MCF 10A (cell line): ENCODE measurements around the gene ATP5PO. TPM values are rescaled to one million over a fixed set of nuclear protein-coding genes. Genes with fewer than 3 reads are reported as not detected.

Experiments
- BruUV-seq: library from RNA; stranded (reverse); fragments of 400-500 nt; replicated peaks from 2 replicates; lab custom pipeline; 2021; lab: Mats Ljungman, UMichigan
- CTCF ChIA-PET: fragments of 300-600 bp; sonication (Branson Sonifier 250); formaldehyde crosslinking; extraction: SDS; loops from one replicate; lab custom pipeline; 2021; ENCODE audit warnings: antibody characterized with exemption, inconsistent platforms; lab: Yijun Ruan, JAX
- POLR2A ChIA-PET: fragments of 300-600, 350-650 bp; sonication (Branson Sonifier 250); formaldehyde crosslinking; extraction: SDS; loops from one replicate; lab custom pipeline; 2020; ENCODE audit warnings: antibody characterized with exemption, inconsistent platforms; lab: Yijun Ruan, JAX
- DNase-seq: peaks from one replicate; pipeline ENCODE4 v3.0.0-alpha.2; 2018; ENCODE audit not compliant: unreplicated experiment
- H3K27ac Mint-ChIP-seq: one replicate; pipeline ENCODE4 v1.8.0; 2022; ENCODE audit warnings: mild to moderate bottlenecking, low read depth, mixed read lengths; ENCODE audit not compliant: unreplicated experiment
- H3K27me3 Mint-ChIP-seq: one replicate; pipeline ENCODE4 v1.8.0; 2022; ENCODE audit warnings: mixed read lengths; ENCODE audit not compliant: insufficient read depth, unreplicated experiment
- H3K36me3 Mint-ChIP-seq: one replicate; pipeline ENCODE4 v1.8.0; 2022; ENCODE audit warnings: mild to moderate bottlenecking, moderate library complexity, mixed read lengths; ENCODE audit not compliant: insufficient read depth, unreplicated experiment
- H3K4me1 Mint-ChIP-seq: one replicate; pipeline ENCODE4 v1.8.0; 2022; ENCODE audit warnings: mixed read lengths; ENCODE audit not compliant: insufficient read depth, unreplicated experiment
- H3K4me3 Mint-ChIP-seq: one replicate; pipeline ENCODE4 v1.8.0; 2022; ENCODE audit warnings: mild to moderate bottlenecking, moderate library complexity, mixed read lengths; ENCODE audit not compliant: unreplicated experiment
- H3K9me3 Mint-ChIP-seq: one replicate; pipeline ENCODE4 v1.8.0; 2022; ENCODE audit warnings: mixed read lengths; ENCODE audit not compliant: unreplicated experiment
- intact Hi-C: fragments of 100-400 bp; cut with micrococcal nuclease; formaldehyde crosslinking; loops from 2 replicates; pipeline ENCODE4 v1.14.1; 2022
- total RNA-seq: library from RNA; stranded (reverse); gene quantifications from 2 replicates; pipeline ENCODE4 v1.2.3, GENCODE V29; 2022
- TF ChIP-seq, protein P1 (sequence below): fragments of 200-600 bp; IDR thresholded peaks from one replicate; pipeline ENCODE4 v1.8.0; 2022; ENCODE audit warnings: antibody characterized with exemption, mild to moderate bottlenecking; ENCODE audit not compliant: unreplicated experiment

Gene ATP5PO
- total RNA-seq, 1 experiment from 2014 or later: 196 TPM

DNA sequence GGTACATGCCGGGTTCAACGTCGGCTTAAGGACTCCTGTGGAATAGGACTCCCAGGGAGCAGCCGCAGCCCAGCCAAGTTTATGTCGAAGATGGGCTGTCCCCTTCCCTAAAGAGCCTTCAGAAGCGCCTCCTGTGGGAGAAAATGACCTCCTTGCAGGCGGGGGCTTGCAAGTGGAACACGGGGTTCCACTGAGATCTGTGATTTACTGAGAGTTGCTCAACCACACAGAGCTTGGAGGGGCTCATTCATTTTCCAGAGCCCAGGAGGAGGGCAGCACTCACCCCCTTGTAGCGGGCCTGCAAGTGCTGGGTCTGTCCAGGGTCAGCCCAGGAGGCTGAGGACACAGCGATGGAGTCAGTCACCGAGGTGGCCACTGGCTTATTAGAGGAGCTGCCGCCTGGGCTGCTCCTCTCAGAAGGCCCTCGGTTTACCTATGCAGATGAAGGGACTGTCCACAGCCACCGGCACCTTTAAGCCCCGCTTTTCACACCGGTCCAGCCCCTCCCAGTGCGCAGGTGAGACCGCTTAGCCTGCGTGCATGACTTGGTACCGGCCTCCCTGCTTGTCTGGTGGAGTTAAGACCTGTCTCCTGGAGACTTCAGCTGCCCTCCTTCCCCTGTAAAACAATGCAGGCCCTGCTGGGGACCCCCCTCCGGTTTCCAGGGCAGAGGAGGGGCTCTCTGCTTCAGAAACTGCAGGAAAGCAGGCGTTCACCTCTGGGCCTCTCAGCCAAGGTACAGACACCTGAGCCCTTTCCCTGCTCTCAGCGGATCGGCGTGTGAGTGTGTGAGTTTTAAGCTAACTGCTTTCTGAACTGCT lies 57.5 kb downstream of the ATP5PO start:
- intact Hi-C loops: no loop called here
- no peak for DNase-seq
- TF ChIP-seq, protein P1, sequence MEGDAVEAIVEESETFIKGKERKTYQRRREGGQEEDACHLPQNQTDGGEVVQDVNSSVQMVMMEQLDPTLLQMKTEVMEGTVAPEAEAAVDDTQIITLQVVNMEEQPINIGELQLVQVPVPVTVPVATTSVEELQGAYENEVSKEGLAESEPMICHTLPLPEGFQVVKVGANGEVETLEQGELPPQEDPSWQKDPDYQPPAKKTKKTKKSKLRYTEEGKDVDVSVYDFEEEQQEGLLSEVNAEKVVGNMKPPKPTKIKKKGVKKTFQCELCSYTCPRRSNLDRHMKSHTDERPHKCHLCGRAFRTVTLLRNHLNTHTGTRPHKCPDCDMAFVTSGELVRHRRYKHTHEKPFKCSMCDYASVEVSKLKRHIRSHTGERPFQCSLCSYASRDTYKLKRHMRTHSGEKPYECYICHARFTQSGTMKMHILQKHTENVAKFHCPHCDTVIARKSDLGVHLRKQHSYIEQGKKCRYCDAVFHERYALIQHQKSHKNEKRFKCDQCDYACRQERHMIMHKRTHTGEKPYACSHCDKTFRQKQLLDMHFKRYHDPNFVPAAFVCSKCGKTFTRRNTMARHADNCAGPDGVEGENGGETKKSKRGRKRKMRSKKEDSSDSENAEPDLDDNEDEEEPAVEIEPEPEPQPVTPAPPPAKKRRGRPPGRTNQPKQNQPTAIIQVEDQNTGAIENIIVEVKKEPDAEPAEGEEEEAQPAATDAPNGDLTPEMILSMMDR: no peak
- ChIA-PET CTCF (no interaction called here), POLR2A (interaction anchor here (0.7 kb wide), 1 partner anchor 234 kb away, joined by 4 read pairs; no protein-coding TSS in a partner anchor)
- no peak overlapping the region for H3K4me3 Mint-ChIP-seq
- no peaks in the 10 kb centered on the region for H3K27me3 Mint-ChIP-seq
- no peak overlapping the region for H3K27ac Mint-ChIP-seq
- no TSS peak for BruUV-seq
- H3K9me3 Mint-ChIP-seq: no peaks in the 10 kb centered on the region
- H3K36me3 Mint-ChIP-seq: no peaks in the 10 kb centered on the region
- peaks cover 14% of the 10 kb centered on the region for H3K4me1 Mint-ChIP-seq

DNA sequence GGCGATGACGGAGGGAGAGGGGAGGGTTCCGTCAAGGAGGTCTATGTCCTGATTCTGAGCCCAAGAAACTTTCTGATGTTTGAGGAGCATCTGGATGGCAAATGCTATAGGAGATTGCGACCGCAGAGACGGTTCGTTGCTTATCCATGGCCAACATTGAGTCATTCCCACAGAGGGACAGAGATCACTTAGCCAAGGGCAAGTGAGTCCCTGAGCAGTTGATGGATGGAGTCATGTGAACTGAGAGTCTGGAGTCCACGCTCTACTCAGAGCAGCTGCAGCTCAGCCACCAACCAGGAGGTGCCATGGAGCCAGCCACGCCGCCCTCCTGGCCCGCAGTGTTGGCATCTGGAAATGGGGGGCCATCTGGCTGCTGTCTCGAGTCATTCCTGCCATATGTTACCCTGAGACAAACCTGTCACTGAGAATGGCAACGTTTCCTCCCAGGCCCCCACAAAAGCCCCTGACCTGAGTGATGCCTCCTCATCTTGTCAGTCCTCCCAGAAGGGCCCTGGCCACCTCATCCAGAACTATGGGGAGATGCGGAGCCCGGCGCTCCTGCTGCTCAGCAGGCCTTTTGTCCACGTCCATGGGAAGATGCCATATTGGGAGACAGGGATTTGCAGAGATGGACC lies 58.6 kb downstream of the ATP5PO start:
- Mint-ChIP-seq H3K27me3 (no peaks in the 10 kb centered on the region), H3K9me3 (no peaks in the 10 kb centered on the region), H3K27ac (no peak overlapping the region), H3K4me3 (no peak overlapping the region), H3K36me3 (no peaks in the 10 kb centered on the region), H3K4me1 (peaks cover 14% of the 10 kb centered on the region)
- no TSS peak for BruUV-seq
- CTCF ChIA-PET: no interaction called here
- no peak for DNase-seq
- POLR2A ChIA-PET: no interaction called here
- TF ChIP-seq, protein P1: no peak
- intact Hi-C loops: no loop called here

DNA sequence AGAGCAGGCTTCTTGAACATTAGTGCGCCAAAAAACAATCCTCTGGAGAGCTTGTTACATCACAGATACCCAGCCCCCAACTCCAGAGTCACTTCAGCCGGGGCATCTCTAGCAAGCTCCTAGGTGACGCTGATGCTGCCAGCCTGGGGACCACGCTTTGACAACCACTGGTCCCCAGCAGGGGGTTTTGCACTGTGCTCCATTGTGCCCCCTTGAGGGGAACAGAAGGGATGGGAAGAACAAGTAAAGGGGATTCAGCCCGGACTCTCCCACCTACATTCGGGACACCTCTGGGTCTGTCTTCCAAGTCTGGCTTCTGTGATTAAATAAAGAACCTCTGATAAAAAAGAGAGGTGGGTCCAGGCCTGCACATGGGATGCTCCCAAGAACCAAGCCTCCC lies 60.4 kb downstream of the ATP5PO start:
- BruUV-seq: no TSS peak
- H3K27ac Mint-ChIP-seq: no peak overlapping the region
- ChIA-PET POLR2A (interaction anchor here (1.1 to 1.9 kb wide), 6 partner anchors 11 to 60 kb away, joined by 3 to 9 read pairs (median 6); partner anchors contain the start of gene ATP5PO), CTCF (interaction anchor here (0.8 to 1.2 kb wide), 2 partner anchors 17 to 66 kb away, joined by 3 to 4 read pairs; no protein-coding TSS in a partner anchor)
- no peak overlapping the region for H3K4me3 Mint-ChIP-seq
- intact Hi-C loops: no loop called here
- peaks cover 14% of the 10 kb centered on the region for H3K4me1 Mint-ChIP-seq
- no peak for DNase-seq
- TF ChIP-seq, protein P1: no peak
- no peaks in the 10 kb centered on the region for H3K27me3 Mint-ChIP-seq
- H3K9me3 Mint-ChIP-seq: no peaks in the 10 kb centered on the region
- H3K36me3 Mint-ChIP-seq: no peaks in the 10 kb centered on the region

DNA sequence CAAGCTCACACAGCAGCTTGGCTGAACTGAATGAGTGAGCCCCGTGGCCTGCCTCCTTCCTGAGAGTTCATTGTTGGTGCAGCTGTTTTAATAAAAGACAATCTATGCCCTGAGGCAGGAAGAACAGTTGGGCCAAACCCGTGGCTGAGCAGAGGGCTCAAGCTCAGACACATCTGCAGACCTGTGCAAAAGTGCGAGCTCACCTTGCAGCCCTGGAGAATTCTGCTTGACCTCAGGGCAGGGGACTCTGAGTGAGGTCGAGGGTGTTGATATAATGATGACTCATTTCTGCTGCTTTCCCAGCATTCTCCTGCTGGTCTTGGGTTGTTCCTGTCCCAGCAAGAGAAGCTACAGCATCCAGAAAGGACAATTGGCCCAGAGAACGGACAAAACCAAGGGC lies 61.0 kb downstream of the ATP5PO start:
- no peaks in the 10 kb centered on the region for H3K36me3 Mint-ChIP-seq
- no TSS peak for BruUV-seq
- TF ChIP-seq, protein P1: no peak
- no peaks in the 10 kb centered on the region for H3K9me3 Mint-ChIP-seq
- H3K27me3 Mint-ChIP-seq: no peaks in the 10 kb centered on the region
- intact Hi-C loops: no loop called here
- H3K27ac Mint-ChIP-seq: no peak overlapping the region
- POLR2A ChIA-PET: interaction anchor here (0.6 to 1.9 kb wide), 8 partner anchors 10 to 233 kb away, joined by 3 to 9 read pairs (median 4); partner anchors contain the start of gene ATP5PO
- no peak overlapping the region for H3K4me3 Mint-ChIP-seq
- CTCF ChIA-PET: interaction anchor here (1.2 kb wide), 1 partner anchor 66 kb away, joined by 4 read pairs; no protein-coding TSS in a partner anchor
- H3K4me1 Mint-ChIP-seq: peaks cover 14% of the 10 kb centered on the region
- peak; percentile 84 for DNase-seq
